H54 (cell line): ENCODE measurements around the gene UBR2.

Source experiments
- DNase-seq: peaks from one replicate; pipeline ENCODE4 v3.0.0; 2011; ENCODE audit warnings: low spot score, mixed read lengths; ENCODE audit not compliant: insufficient read length
- FAIRE-seq: peaks from 3 replicates; lab custom pipeline; 2011; peaks lifted over from hg19 to GRCh38; lab: Jason Lieb, UNC
- POLR2A ChIP-seq: IDR thresholded peaks from 2 replicates; pipeline ENCODE4 v1.6.1; 2011; ENCODE audit warnings: low read depth, mild to moderate bottlenecking, low read length

Gene UBR2

GRCh38 chr6:42563697-42564505 is at the start of gene UBR2:
UBR2 (plus strand) TSS chr6:42564029; CDS start chr6:42564320, 291 bp downstream.
- peak; percentile 87 for TF ChIP-seq POLR2A
- peak; percentile 84 for DNase-seq
- peak; percentile 95 for FAIRE-seq

GRCh38 chr6:42514745-42515144 is 49.1 kb upstream of the UBR2 start:
- DNase-seq (no peak), FAIRE-seq (no peak)
- no peak for TF ChIP-seq POLR2A

DNA sequence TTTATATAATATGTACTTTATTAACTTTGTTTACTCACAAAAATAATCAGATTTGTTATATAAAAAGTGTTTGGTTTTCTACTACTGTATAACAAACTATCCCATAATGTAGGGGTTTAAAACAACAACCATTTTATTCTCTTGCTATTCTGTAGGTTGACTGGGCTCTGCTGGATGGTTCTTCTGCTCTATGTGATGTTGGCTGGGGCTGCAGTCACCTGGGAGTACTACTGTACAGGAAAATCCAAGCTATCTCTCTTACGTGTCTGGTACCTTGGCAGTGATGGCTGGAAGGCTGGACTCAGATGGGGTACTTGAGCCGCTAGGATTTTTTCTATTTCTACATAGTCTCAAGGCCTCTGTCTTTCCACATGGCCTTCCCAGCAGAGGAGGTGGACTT is 44.0 kb upstream of the UBR2 start:
- FAIRE-seq = no peak
- no peak for DNase-seq
- TF ChIP-seq POLR2A = no peak

GRCh38 chr6:42520786-42521607 is 42.8 kb upstream of the UBR2 start:
- FAIRE-seq (peak; percentile 15), DNase-seq (no peak)
- no peak for TF ChIP-seq POLR2A

DNA sequence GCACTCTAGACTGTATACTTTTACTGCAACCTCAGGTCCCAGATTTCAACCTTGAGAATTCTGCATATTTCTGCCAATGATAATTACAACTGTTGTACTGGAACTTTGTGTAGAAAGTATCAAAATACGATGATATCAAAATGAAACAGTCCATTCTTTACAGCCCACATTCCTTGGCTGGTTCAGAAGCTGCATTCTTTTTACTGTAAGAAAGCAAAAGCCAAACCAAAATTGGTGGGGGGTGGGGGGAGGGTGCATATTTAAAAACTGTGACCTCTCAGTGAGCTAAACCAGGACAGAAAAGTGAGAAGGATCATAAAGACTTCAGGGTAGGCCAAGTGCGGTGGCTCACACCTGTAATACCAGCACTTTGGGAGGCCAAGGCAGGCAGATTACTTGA is 41.8 kb upstream of the UBR2 start:
- DNase-seq (no peak), FAIRE-seq (no peak)
- TF ChIP-seq POLR2A = no peak

- DNase-seq (no peak), FAIRE-seq (no peak)
- no peak for TF ChIP-seq POLR2A
Measured at GRCh38 chr6:42522942-42523814, 40.7 kb upstream of the UBR2 start.

DNA sequence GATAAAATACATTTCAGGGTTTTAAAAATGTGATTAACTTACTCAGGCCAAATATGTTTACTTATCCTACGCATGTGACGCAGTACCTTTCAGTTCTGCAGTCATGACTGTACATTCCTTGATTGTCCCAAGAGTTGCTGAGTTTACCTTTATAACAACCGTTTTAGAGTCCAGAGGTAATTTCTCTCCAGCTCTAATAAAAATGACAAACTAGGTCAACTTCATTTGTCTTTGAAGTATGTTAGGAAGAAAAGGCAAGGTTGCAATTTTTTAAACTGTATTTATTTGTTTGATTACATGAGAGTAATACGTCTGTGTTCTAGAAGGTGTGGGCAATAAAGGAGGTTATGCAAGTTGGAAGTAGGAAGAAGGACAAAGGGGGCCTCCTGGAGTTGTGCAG is 38.6 kb upstream of the UBR2 start:
- TF ChIP-seq POLR2A = no peak
- FAIRE-seq (no peak), DNase-seq (no peak)

- DNase-seq (no peak), FAIRE-seq (no peak)
- no peak for TF ChIP-seq POLR2A
Measured at GRCh38 chr6:42526616-42527015, 37.2 kb upstream of the UBR2 start.

DNA sequence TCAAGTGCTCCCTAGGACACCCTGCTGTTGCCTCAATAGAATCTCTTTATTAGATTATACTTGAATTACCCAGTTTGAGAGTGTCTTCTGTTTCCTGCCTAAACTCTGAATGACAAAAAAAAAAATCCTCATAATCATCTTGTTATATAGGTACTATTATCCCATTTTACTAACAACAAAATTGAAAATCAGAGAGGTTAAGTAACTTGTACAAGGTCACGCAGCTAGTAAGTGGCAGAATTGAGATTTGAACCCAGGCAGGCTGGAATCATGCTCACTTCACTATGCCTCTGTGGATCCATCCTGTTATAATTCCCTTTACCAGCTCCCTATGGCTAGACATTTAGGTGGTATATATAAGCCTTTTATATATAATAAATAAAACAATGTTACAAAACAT is 36.6 kb upstream of the UBR2 start:
- no peak for FAIRE-seq
- DNase-seq = no peak
- no peak for TF ChIP-seq POLR2A

GRCh38 chr6:42530296-42530695 is 33.5 kb upstream of the UBR2 start:
- no peak for TF ChIP-seq POLR2A
- FAIRE-seq (no peak), DNase-seq (no peak)

GRCh38 chr6:42530751-42531150 is 33.1 kb upstream of the UBR2 start:
- no peak for FAIRE-seq
- no peak for TF ChIP-seq POLR2A
- no peak for DNase-seq

- DNase-seq = peak; percentile 34
- FAIRE-seq = peak; percentile 86
- TF ChIP-seq POLR2A = no peak
Measured at GRCh38 chr6:42532038-42532669, 31.7 kb upstream of the UBR2 start.

GRCh38 chr6:42533794-42534193 is 30.0 kb upstream of the UBR2 start:
- DNase-seq = no peak
- no peak for FAIRE-seq
- TF ChIP-seq POLR2A = no peak
